ENCODE data around the gene ZNF831. TPM values are rescaled to one million over a fixed set of nuclear protein-coding genes. Genes with fewer than 3 reads are reported as not detected.

The ZNF831 gene
- total and polyA plus RNA-seq, 11 donors = 0.02 to 0.77 (median 0.06) TPM; not detected in 2

DNA sequence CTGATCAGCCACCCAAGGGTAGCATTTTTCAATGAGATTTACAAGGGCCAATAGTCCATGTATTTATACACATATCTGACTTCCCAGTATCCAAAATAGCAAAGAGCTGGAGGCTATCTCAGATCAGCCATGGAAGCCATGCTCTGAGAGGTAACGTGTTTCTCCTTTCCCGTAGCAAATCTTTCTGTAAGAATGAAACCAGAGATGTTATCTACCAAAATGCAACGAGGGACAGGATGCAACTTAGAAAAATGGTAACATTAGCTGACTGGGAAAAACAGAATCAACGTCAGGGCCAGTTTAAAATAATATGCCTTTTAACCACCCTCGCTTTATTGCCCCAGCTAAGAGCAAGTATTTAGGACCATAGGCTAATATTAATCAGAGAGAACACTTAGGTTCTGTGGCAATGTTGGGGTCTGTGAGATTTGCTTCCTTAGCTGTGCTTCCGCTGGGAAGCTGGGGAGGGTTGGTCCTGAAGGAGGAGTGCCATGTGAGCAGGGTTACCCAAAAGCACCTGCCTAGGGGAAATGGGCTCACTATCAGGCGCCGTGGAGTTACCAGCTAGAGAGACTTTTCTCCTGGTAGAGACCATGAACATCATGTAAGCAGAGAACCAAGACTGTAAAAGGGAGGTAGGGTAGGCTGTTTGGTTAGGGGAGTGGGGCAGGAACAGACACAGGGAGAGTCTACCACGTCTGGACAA is 1.2 kb downstream of the ZNF831 start:
- no peak for DNase-seq
- Histone ChIP-seq H3K4me3 (peak overlapping the region in 1 of 12 donors; percentile 49), H3K27ac (peak overlapping the region in 2 of 12 donors; percentile 35 to 88), H3K9me3 (peaks cover 0 to 8% (median 0%) of the 10 kb centered on the region in 12 donors), H3K36me3 (no peaks in the 10 kb centered on the region), H3K4me1 (no peaks in the 10 kb centered on the region), H3K27me3 (peaks cover 0 to 11% (median 0%) of the 10 kb centered on the region in 9 donors)
- intact Hi-C loops (cut with DNase I) = no loop called here
- WGBS, 4 donors = 61 to 64% (median 63%) methylated on average over 9 of the region's 9 CpGs
- TF ChIP-seq POLR2A (IDR thresholded peaks at IDR 0.05) = no peak
- TF ChIP-seq, protein P1, sequence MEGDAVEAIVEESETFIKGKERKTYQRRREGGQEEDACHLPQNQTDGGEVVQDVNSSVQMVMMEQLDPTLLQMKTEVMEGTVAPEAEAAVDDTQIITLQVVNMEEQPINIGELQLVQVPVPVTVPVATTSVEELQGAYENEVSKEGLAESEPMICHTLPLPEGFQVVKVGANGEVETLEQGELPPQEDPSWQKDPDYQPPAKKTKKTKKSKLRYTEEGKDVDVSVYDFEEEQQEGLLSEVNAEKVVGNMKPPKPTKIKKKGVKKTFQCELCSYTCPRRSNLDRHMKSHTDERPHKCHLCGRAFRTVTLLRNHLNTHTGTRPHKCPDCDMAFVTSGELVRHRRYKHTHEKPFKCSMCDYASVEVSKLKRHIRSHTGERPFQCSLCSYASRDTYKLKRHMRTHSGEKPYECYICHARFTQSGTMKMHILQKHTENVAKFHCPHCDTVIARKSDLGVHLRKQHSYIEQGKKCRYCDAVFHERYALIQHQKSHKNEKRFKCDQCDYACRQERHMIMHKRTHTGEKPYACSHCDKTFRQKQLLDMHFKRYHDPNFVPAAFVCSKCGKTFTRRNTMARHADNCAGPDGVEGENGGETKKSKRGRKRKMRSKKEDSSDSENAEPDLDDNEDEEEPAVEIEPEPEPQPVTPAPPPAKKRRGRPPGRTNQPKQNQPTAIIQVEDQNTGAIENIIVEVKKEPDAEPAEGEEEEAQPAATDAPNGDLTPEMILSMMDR (IDR thresholded peaks at IDR 0.05) = no peak
- no peak for ATAC-seq

DNA sequence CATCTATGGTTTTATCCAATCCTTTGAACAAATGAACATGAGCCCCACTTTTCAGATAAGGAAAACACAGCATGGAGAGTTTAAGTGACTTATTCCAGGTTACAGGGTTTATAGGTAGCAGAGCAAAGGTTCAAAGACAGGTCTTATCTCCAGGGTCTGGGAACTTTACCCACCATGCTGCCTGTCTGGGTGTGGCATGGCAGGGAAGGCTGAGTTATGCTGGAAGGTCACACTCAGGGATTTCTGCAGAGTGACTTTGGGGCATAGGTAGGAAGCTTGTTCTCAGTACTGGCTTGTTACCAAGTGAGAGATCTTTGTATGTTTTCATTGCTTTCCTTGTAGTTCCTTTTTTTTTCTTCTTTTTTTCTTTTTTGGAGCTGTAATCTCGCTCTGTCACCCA is 1.8 kb downstream of the ZNF831 start:
- 79 to 85% (median 83%) methylated on average over 1 of the region's 1 CpG for WGBS, 4 donors
- H3K9me3 ChIP-seq = peaks cover 0 to 8% (median 0%) of the 10 kb centered on the region in 12 donors
- TF ChIP-seq, protein P1 (IDR thresholded peaks at IDR 0.05) = no peak
- no peak for TF ChIP-seq POLR2A (IDR thresholded peaks at IDR 0.05)
- intact Hi-C loops (cut with DNase I) = no loop called here
- peak overlapping the region in 2 of 12 donors; percentile 5 to 88 for H3K27ac ChIP-seq
- no peak for ATAC-seq
- H3K4me1 ChIP-seq = no peaks in the 10 kb centered on the region
- H3K27me3 ChIP-seq = peaks cover 0 to 9% (median 0%) of the 10 kb centered on the region in 9 donors
- no peaks in the 10 kb centered on the region for H3K36me3 ChIP-seq
- peak overlapping the region in 1 of 12 donors; percentile 49 for H3K4me3 ChIP-seq
- no peak for DNase-seq

DNA sequence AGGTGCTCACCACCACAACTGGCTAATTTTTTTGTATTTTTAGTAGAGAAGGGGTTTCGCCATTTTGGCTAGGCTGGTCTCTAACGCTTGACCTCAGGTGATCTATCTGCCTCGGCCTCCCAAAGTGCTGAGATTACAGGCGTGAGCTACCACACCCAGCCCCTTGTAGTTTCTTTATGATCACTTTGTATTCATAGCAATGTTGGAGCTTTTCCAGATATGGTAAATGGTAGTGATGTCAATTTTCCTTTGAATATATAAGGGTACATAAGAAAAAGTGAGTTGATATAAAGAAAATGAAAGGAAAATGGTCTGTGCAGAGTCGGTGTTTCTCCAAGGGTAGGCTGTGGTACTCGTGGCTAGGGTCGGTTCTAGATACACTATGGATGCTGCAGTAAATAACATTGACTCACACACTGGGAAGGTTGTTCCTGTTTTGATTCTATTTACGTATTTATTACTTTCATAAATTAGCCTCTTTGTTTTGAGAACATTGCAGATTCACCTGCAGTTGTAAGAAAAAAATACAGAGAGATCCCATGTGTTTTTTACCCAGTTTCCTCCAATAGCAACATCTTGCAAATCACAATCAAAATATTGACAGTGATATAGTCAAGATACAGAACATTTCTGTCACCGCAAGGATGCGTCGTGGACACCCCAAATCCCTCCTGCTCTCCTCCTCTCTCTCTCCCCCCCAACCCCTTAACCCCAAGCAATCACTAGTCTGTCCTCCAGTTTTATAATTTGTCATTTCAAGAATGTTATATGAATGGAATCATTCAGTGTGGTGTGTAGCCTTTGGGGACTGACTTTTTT is 2.5 kb downstream of the ZNF831 start:
- DNase-seq (no peak), ATAC-seq (no peak)
- Histone ChIP-seq H3K4me3 (peak overlapping the region in 1 of 12 donors; percentile 49), H3K27ac (peak overlapping the region in 1 of 12 donors; percentile 88), H3K4me1 (no peaks in the 10 kb centered on the region), H3K9me3 (peaks cover 0 to 8% (median 0%) of the 10 kb centered on the region in 12 donors), H3K36me3 (no peaks in the 10 kb centered on the region), H3K27me3 (peaks cover 0 to 9% (median 0%) of the 10 kb centered on the region in 9 donors)
- 79 to 85% (median 83%) methylated on average over 11 of the region's 11 CpGs for WGBS, 4 donors
- intact Hi-C loops (cut with DNase I) = no loop called here
- TF ChIP-seq, protein P1 (IDR thresholded peaks at IDR 0.05) = no peak
- TF ChIP-seq POLR2A (IDR thresholded peaks at IDR 0.05) = no peak

Data from heart left ventricle (tissue), 16 donors.